Measurements from ENCODE around the gene NXNL2. TPM values are rescaled to one million over a fixed set of nuclear protein-coding genes. Genes with fewer than 3 reads are reported as not detected.

The NXNL2 gene
- total RNA-seq, 2 donors from 2014 or later = 0.68 to 1.9 TPM

GRCh38 chr9:88522360-88522759 lies 12.6 kb upstream of the NXNL2 start:
- TF ChIP-seq POLR2AphosphoS5 (IDR thresholded peaks at IDR 0.05) (no peak), CTCF (IDR thresholded peaks at IDR 0.05) (no peak), POLR2A (IDR thresholded peaks at IDR 0.05) (no peak)
- H3K27me3 ChIP-seq (replicated peaks; ENCODE audit: insufficient read depth) = no peaks in the 10 kb centered on the region
- intact Hi-C loops (cut with DNase I) = no loop called here
- H3K4me1 ChIP-seq (replicated peaks) = no peaks in the 10 kb centered on the region
- 96% methylated on average over 4 of the region's 4 CpGs for WGBS
- H3K4me3 ChIP-seq = no peak overlapping the region
- no peaks in the 10 kb centered on the region for H3K9me3 ChIP-seq
- no peaks in the 10 kb centered on the region for H3K36me3 ChIP-seq
- DNase-seq (ENCODE audit: low spot score) = no peak
- no peak overlapping the region for H3K27ac ChIP-seq

- no peak overlapping the region for H3K27ac ChIP-seq
- 86% methylated on average over 3 of the region's 3 CpGs for WGBS
- intact Hi-C loops (cut with DNase I) = no loop called here
Observed at GRCh38 chr9:88523056-88523455, 11.9 kb upstream of the NXNL2 start.

GRCh38 chr9:88524911-88525310 lies 10.1 kb upstream of the NXNL2 start:
- no peaks in the 10 kb centered on the region for H3K4me1 ChIP-seq (replicated peaks)
- no peaks in the 10 kb centered on the region for H3K27me3 ChIP-seq (replicated peaks; ENCODE audit: insufficient read depth)
- TF ChIP-seq POLR2A (IDR thresholded peaks at IDR 0.05) (no peak), CTCF (IDR thresholded peaks at IDR 0.05) (no peak), POLR2AphosphoS5 (IDR thresholded peaks at IDR 0.05) (no peak)
- 86% methylated on average over 8 of the region's 8 CpGs for WGBS
- H3K4me3 ChIP-seq = no peak overlapping the region
- no peaks in the 10 kb centered on the region for H3K9me3 ChIP-seq
- intact Hi-C loops (cut with DNase I) = no loop called here
- no peak overlapping the region for H3K27ac ChIP-seq
- no peaks in the 10 kb centered on the region for H3K36me3 ChIP-seq
- no peak for DNase-seq (ENCODE audit: low spot score)

More at GRCh38 chr9:88523056-88523455, 11.9 kb upstream of the NXNL2 start:
- TF ChIP-seq POLR2AphosphoS5 (IDR thresholded peaks at IDR 0.05) (no peak), CTCF (IDR thresholded peaks at IDR 0.05) (no peak), POLR2A (IDR thresholded peaks at IDR 0.05) (no peak)
- Histone ChIP-seq H3K9me3 (no peaks in the 10 kb centered on the region), H3K4me1 (replicated peaks) (no peaks in the 10 kb centered on the region), H3K36me3 (no peaks in the 10 kb centered on the region), H3K4me3 (no peak overlapping the region), H3K27me3 (replicated peaks; ENCODE audit: insufficient read depth) (no peaks in the 10 kb centered on the region)
- DNase-seq (ENCODE audit: low spot score) = no peak

- TF ChIP-seq POLR2A (IDR thresholded peaks at IDR 0.05) (no peak), POLR2AphosphoS5 (IDR thresholded peaks at IDR 0.05) (no peak), CTCF (IDR thresholded peaks at IDR 0.05) (no peak)
- no peaks in the 10 kb centered on the region for H3K27me3 ChIP-seq (replicated peaks; ENCODE audit: insufficient read depth)
- DNase-seq (ENCODE audit: low spot score) = no peak
- H3K4me3 ChIP-seq = no peak overlapping the region
- no peaks in the 10 kb centered on the region for H3K36me3 ChIP-seq
- no peaks in the 10 kb centered on the region for H3K4me1 ChIP-seq (replicated peaks)
- H3K27ac ChIP-seq = no peak overlapping the region
- no peaks in the 10 kb centered on the region for H3K9me3 ChIP-seq
- WGBS = 74% methylated on average over 7 of the region's 7 CpGs
- intact Hi-C loops (cut with DNase I) = no loop called here
Observed at GRCh38 chr9:88527618-88528017, 7.4 kb upstream of the NXNL2 start.

DNA sequence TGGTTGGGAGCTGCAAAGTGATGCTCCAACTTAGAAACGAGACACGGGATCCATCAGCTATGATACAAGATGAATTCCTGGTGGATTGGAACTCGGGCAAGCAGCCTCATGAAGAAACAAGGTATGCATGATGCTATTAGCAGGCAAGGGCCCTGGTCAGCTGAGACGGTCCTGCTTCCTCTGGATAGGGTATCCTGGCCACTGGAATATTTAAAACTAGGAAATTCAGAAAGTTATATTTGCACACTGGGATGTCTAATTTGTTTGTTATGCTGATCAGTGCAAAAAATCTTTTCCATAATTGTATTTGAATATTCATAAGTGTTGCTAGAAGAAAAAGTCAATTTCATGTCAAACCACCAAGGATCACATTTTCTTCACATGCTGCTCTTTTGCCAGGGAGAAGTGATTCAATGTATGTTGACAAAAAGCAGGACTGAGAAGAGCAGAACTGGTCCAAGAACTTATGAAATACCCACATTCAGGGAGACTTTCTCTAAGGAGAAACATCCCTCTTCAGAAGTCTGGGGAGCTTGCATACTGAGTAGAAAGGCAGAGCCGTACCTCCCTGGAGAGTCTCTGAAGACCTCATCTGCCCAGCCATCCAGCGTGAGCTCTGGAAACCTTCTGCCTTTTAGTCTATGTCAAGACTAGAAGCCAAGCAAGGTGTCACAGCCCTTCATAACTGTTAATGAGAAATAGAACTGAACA lies 6.7 kb upstream of the NXNL2 start:
- Histone ChIP-seq H3K4me3 (no peak overlapping the region), H3K4me1 (replicated peaks) (no peaks in the 10 kb centered on the region), H3K36me3 (no peaks in the 10 kb centered on the region), H3K27me3 (replicated peaks; ENCODE audit: insufficient read depth) (no peaks in the 10 kb centered on the region), H3K27ac (no peak overlapping the region), H3K9me3 (no peaks in the 10 kb centered on the region)
- no peak for TF ChIP-seq POLR2A (IDR thresholded peaks at IDR 0.05)
- TF ChIP-seq POLR2AphosphoS5 (IDR thresholded peaks at IDR 0.05) = no peak
- TF ChIP-seq CTCF (IDR thresholded peaks at IDR 0.05) = no peak
- 86% methylated on average over 6 of the region's 6 CpGs for WGBS
- DNase-seq (ENCODE audit: low spot score) = no peak
- intact Hi-C loops (cut with DNase I) = no loop called here
